SK-N-SH treated with all-trans-retinoic acid at 6 μM for 48 hours (cell line): ENCODE results near the gene DEDD2.

Source experiments
- ATAC-seq: fragments of 200-7000 bp; cut with Tn5 transposase; 3 replicates; pipeline ENCODE4 v1.9.1; 2020; ENCODE audit warnings: mild to moderate bottlenecking, moderate library complexity
- ARNTL ChIP-seq: fragments of 450-650 bp; formaldehyde crosslinking; IDR thresholded peaks from 2 replicates; pipeline ENCODE4 v1.5.0; 2020; ENCODE audit warnings: low read depth, mild to moderate bottlenecking, moderate library complexity, borderline replicate concordance
- CREB5 ChIP-seq: fragments of 250-450 bp; sonication (Bioruptor Pico); IDR thresholded peaks from 2 replicates; pipeline ENCODE4 v1.5.1; 2020; ENCODE audit warnings: low read depth, mild to moderate bottlenecking, moderate library complexity
- CSDC2 ChIP-seq: fragments of 250-450 bp; sonication (Bioruptor Pico); IDR thresholded peaks from 2 replicates; pipeline ENCODE4 v1.5.0; 2020; ENCODE audit warnings: mild to moderate bottlenecking, moderate library complexity
- ESRRG ChIP-seq: fragments of 250-450 bp; sonication (Bioruptor Pico); IDR thresholded peaks from 2 replicates; pipeline ENCODE4 v1.6.1; 2021; ENCODE audit warnings: mild to moderate bottlenecking
- GLIS3 ChIP-seq: fragments of 250-450 bp; sonication (Bioruptor Pico); IDR thresholded peaks from 2 replicates; pipeline ENCODE4 v1.5.0; 2020; ENCODE audit warnings: mild to moderate bottlenecking, moderate library complexity
- ISL1 ChIP-seq: fragments of 250-450 bp; sonication (Bioruptor Pico); IDR thresholded peaks from 2 replicates; pipeline ENCODE4 v2.1.2; 2022; ENCODE audit warnings: mild to moderate bottlenecking, moderate library complexity
- OSR1 ChIP-seq: fragments of 250-450 bp; sonication (Bioruptor Pico); IDR thresholded peaks from 2 replicates; pipeline ENCODE4 v1.8.0; 2022; ENCODE audit warnings: moderate library complexity, mild to moderate bottlenecking, inconsistent platforms
- PATZ1 ChIP-seq: fragments of 250-450 bp; sonication (Bioruptor Pico); IDR thresholded peaks from 2 replicates; pipeline ENCODE4 v1.8.0; 2020; ENCODE audit warnings: mild to moderate bottlenecking, moderate library complexity, borderline replicate concordance
- POU6F1 ChIP-seq: fragments of 250-450 bp; sonication (Bioruptor Pico); IDR thresholded peaks from 2 replicates; pipeline ENCODE4 v1.8.0; 2021; ENCODE audit warnings: low read depth, mild to moderate bottlenecking, moderate library complexity, borderline replicate concordance
- PPARA ChIP-seq: fragments of 250-450 bp; sonication (Bioruptor Pico); IDR thresholded peaks from 2 replicates; pipeline ENCODE4 v1.5.0; 2020; ENCODE audit warnings: mild to moderate bottlenecking, borderline replicate concordance
- RARB ChIP-seq: fragments of 250-450 bp; sonication (Bioruptor Pico); IDR thresholded peaks from 2 replicates; pipeline ENCODE4 v1.8.0; 2021; ENCODE audit warnings: mild to moderate bottlenecking, moderate library complexity
- TCF4 ChIP-seq: fragments of 250-450 bp; sonication (Bioruptor Pico); IDR thresholded peaks from 2 replicates; pipeline ENCODE4 v1.8.0; 2021; ENCODE audit warnings: mild to moderate bottlenecking, moderate library complexity, borderline replicate concordance
- TOX ChIP-seq: fragments of 250-450 bp; sonication (Bioruptor Pico); IDR thresholded peaks from 2 replicates; pipeline ENCODE4 v1.8.0; 2021; ENCODE audit warnings: mild to moderate bottlenecking, moderate library complexity, borderline replicate concordance
- ZC3H10 ChIP-seq: fragments of 250-450 bp; sonication (Bioruptor Pico); IDR thresholded peaks from 2 replicates; pipeline ENCODE4 v1.5.1; 2021; ENCODE audit warnings: mild to moderate bottlenecking, moderate library complexity
- ZFP3 ChIP-seq: fragments of 250-450 bp; sonication (Bioruptor Pico); IDR thresholded peaks from 2 replicates; pipeline ENCODE4 v1.5.0; 2020; ENCODE audit warnings: mild to moderate bottlenecking, moderate library complexity
- ZNF565 ChIP-seq: fragments of 450-650 bp; formaldehyde crosslinking; conservative IDR thresholded peaks from 2 replicates; pipeline ENCODE4 v1.5.0; 2020; ENCODE audit warnings: low read depth, mild to moderate bottlenecking, moderate library complexity
- ZNF8 ChIP-seq: fragments of 450-650 bp; formaldehyde crosslinking; IDR thresholded peaks from 2 replicates; pipeline ENCODE4 v1.5.0; 2020; ENCODE audit warnings: mild to moderate bottlenecking, moderate library complexity

The DEDD2 gene

DNA sequence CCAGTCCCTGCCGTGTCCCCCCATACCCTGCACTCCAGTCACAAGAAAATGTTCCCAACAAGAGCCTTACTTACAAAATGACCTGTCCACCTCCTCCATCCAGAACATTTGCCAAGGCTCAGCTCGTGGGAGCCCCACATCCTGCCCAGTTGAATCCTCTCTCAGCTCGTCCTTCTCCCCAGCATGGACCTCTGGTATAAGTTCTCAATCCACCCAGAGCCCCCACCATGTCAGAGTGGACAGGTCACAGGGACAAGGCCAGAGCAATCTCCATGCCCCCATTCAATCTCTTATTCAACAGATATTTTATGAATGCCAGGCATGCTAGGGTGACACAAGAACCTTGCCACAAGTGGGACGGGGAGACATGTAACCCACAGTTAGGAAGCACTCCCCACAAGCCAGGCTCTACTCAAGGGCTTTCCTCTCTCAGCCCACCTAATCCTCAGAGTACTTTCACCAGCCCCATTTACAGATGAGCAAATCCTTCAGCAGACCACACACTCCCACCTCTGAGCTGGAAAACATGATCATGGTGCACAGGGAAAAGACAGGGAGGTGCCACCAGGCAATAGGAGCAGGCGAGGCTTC is 15.1 kb downstream of the DEDD2 start:
- TF ChIP-seq PPARA (CRISPR knock-in tag): no peak
- no peak for TF ChIP-seq TCF4 (CRISPR knock-in tag)
- TF ChIP-seq PATZ1 (CRISPR knock-in tag): no peak
- no peak for TF ChIP-seq ZNF565 (CRISPR knock-in tag)
- TF ChIP-seq TOX: no peak
- no peak for ATAC-seq

GRCh38 chr19:42201489-42202289 is 15.8 kb downstream of the DEDD2 start:
- ATAC-seq: no peak
- TF ChIP-seq GLIS3 (no peak), ARNTL (CRISPR knock-in tag) (no peak), TCF4 (CRISPR knock-in tag) (no peak), CREB5 (no peak), RARB (CRISPR knock-in tag) (no peak), ZNF565 (CRISPR knock-in tag) (no peak), ZFP3 (no peak), OSR1 (no peak), ZC3H10 (CRISPR knock-in tag) (no peak), CSDC2 (CRISPR knock-in tag) (no peak), POU6F1 (CRISPR knock-in tag) (no peak), ISL1 (CRISPR knock-in tag) (no peak)

- TF ChIP-seq ESRRG (no peak), ARNTL (CRISPR knock-in tag) (no peak)
- ATAC-seq: no peak
These were observed 17.3 kb downstream of the DEDD2 start for GRCh38 chr19:42200116-42200715.

GRCh38 chr19:42199440-42200115 is 17.9 kb downstream of the DEDD2 start:
- TF ChIP-seq TOX (no peak), ZNF565 (CRISPR knock-in tag) (no peak), PPARA (CRISPR knock-in tag) (no peak), CREB5 (no peak), OSR1 (no peak), CSDC2 (CRISPR knock-in tag) (no peak), RARB (CRISPR knock-in tag) (no peak), PATZ1 (CRISPR knock-in tag) (no peak), ZNF8 (CRISPR knock-in tag) (no peak)
- ATAC-seq: no peak
